DOHH2 (cell line): Measurements from ENCODE around the gene CCDC40.

Experiments used
- H3F3A ChIP-seq: fragments of 200-600 bp; sonication (generic), shearing (Covaris generic); 2 replicates; pipeline ENCODE4 v1.6.0; 2016; ENCODE audit warnings: antibody characterized with exemption, mild to moderate bottlenecking; ENCODE audit not compliant: control insufficient read depth, insufficient read depth
- H3K27ac ChIP-seq: fragments of 200-600 bp; sonication (generic); 2 replicates; pipeline ENCODE4 v1.5.1; 2014; ENCODE audit warnings: low read depth, mild to moderate bottlenecking, low read length, moderate library complexity
- H3K27me3 ChIP-seq: fragments of 200-600 bp; sonication (generic); 2 replicates; pipeline ENCODE4 v1.6.1; 2014; ENCODE audit warnings: mild to moderate bottlenecking, low read length, mixed read lengths; ENCODE audit not compliant: control insufficient read depth
- H3K36me3 ChIP-seq: fragments of 200-600 bp; sonication (generic); 2 replicates; pipeline ENCODE4 v1.6.1; 2014; ENCODE audit warnings: mild to moderate bottlenecking, low read length, moderate library complexity, mixed read lengths; ENCODE audit not compliant: control insufficient read depth
- H3K4me1 ChIP-seq: fragments of 200-600 bp; sonication (generic); 2 replicates; pipeline ENCODE4 v1.6.1; 2014; ENCODE audit warnings: mild to moderate bottlenecking, low read length, mixed read lengths; ENCODE audit not compliant: control insufficient read depth
- H3K4me2 ChIP-seq: fragments of 200-600 bp; sonication (generic); 2 replicates; pipeline ENCODE4 v1.6.0; 2014; ENCODE audit warnings: mild to moderate bottlenecking, low read length, moderate library complexity
- H3K4me3 ChIP-seq: fragments of 200-600 bp; sonication (generic); 2 replicates; pipeline ENCODE4 v1.5.1; 2014; ENCODE audit warnings: mild to moderate bottlenecking, low read length, mixed read lengths
- H3K79me2 ChIP-seq: fragments of 200-600 bp; sonication (generic); 2 replicates; pipeline ENCODE4 v1.6.1; 2014; ENCODE audit warnings: mild to moderate bottlenecking, low read length, mixed read lengths; ENCODE audit not compliant: control insufficient read depth
- H3K9me2 ChIP-seq: fragments of 200-600 bp; sonication (generic); replicated peaks from 2 replicates; pipeline ENCODE4 v1.6.1; 2014; ENCODE audit warnings: mild to moderate bottlenecking, low read length, mixed read lengths; ENCODE audit not compliant: control insufficient read depth
- H3K9me3 ChIP-seq: fragments of 200-600 bp; sonication (generic); 2 replicates; pipeline ENCODE4 v1.6.1; 2014; ENCODE audit warnings: antibody characterized with exemption, low read length, mixed read lengths; ENCODE audit not compliant: control insufficient read depth, insufficient read depth
- H4K20me1 ChIP-seq: fragments of 200-600 bp; sonication (generic); 2 replicates; pipeline ENCODE4 v1.6.0; 2014; ENCODE audit warnings: low read depth, mild to moderate bottlenecking, antibody characterized with exemption, low read length, moderate library complexity; ENCODE audit not compliant: control insufficient read depth, insufficient read depth
- CTCF ChIP-seq: fragments of 200-600 bp; sonication (generic); IDR thresholded peaks from one replicate; pipeline ENCODE4 v1.5.1; 2014; ENCODE audit warnings: antibody characterized with exemption, mild to moderate bottlenecking, low read depth, low read length; ENCODE audit not compliant: poor library complexity, severe bottlenecking
- EZH2phosphoT487 ChIP-seq: fragments of 200-600 bp; sonication (generic); IDR thresholded peaks from 2 replicates; pipeline ENCODE4 v1.6.1; 2017; ENCODE audit warnings: borderline replicate concordance, mild to moderate bottlenecking, antibody characterized with exemption, low read length, moderate library complexity, mixed read lengths

Gene CCDC40

GRCh38 chr17:80123791-80124190 lies 87.3 kb downstream of the CCDC40 start:
- no peaks in the 10 kb centered on the region for H3K9me3 ChIP-seq
- H3K36me3 ChIP-seq, result no peaks in the 10 kb centered on the region
- H3K4me2 ChIP-seq, result no peak overlapping the region
- H3K9me2 ChIP-seq, result no peaks in the 10 kb centered on the region
- H3F3A ChIP-seq, result no peaks in the 10 kb centered on the region
- H3K27me3 ChIP-seq, result peaks cover 5% of the 10 kb centered on the region; the same call in 1 of the 2 replicates
- no peak overlapping the region for H3K4me3 ChIP-seq
- no peaks in the 10 kb centered on the region; the same call in 1 of the 2 replicates for H4K20me1 ChIP-seq
- H3K4me1 ChIP-seq, result no peaks in the 10 kb centered on the region
- no peaks in the 10 kb centered on the region for H3K79me2 ChIP-seq
- TF ChIP-seq CTCF (no peak), EZH2phosphoT487 (no peak)
- H3K27ac ChIP-seq, result no peak overlapping the region

- H3K4me3 ChIP-seq, result no peak overlapping the region
- no peak overlapping the region for H3K4me2 ChIP-seq
- no peak overlapping the region for H3K27ac ChIP-seq
Measured at GRCh38 chr17:80124351-80124981, 88.0 kb downstream of the CCDC40 start.

GRCh38 chr17:80125656-80126448 lies 89.4 kb downstream of the CCDC40 start:
- Histone ChIP-seq H3K27me3 (peaks cover 11% of the 10 kb centered on the region; the same call in 1 of the 2 replicates), H3K9me3 (no peaks in the 10 kb centered on the region), H3K79me2 (no peaks in the 10 kb centered on the region), H3K4me2 (no peak overlapping the region), H3K36me3 (no peaks in the 10 kb centered on the region), H4K20me1 (no peaks in the 10 kb centered on the region; the same call in 1 of the 2 replicates), H3K4me3 (no peak overlapping the region), H3F3A (peaks cover 5% of the 10 kb centered on the region; the same call in 1 of the 2 replicates), H3K9me2 (no peaks in the 10 kb centered on the region), H3K27ac (no peak overlapping the region), H3K4me1 (no peaks in the 10 kb centered on the region)
- TF ChIP-seq CTCF, result no peak
- TF ChIP-seq EZH2phosphoT487, result no peak

More at GRCh38 chr17:80124351-80124981, 88.0 kb downstream of the CCDC40 start:
- no peaks in the 10 kb centered on the region; the same call in 1 of the 2 replicates for H4K20me1 ChIP-seq
- H3K9me3 ChIP-seq, result no peaks in the 10 kb centered on the region
- TF ChIP-seq EZH2phosphoT487, result no peak
- peak; percentile 41 for TF ChIP-seq CTCF
- no peaks in the 10 kb centered on the region for H3K9me2 ChIP-seq
- no peaks in the 10 kb centered on the region for H3K36me3 ChIP-seq
- peaks cover 11% of the 10 kb centered on the region; the same call in 1 of the 2 replicates for H3K27me3 ChIP-seq
- H3F3A ChIP-seq, result no peaks in the 10 kb centered on the region
- H3K79me2 ChIP-seq, result no peaks in the 10 kb centered on the region
- H3K4me1 ChIP-seq, result no peaks in the 10 kb centered on the region
